ENCODE measurements around the gene NDUFB5. TPM values are rescaled to one million over a fixed set of nuclear protein-coding genes. Genes with fewer than 3 reads are reported as not detected.

The NDUFB5 gene
- polyA plus RNA-seq, 1 experiment: 12.5 TPM

GRCh38 chr3:179666436-179667035 is 61.9 kb downstream of the NDUFB5 start:
- Histone ChIP-seq H3K36me3 (ENCODE audit: control insufficient read depth, insufficient read depth, low read length) (no peaks in the 10 kb centered on the region), H3K4me3 (ENCODE audit: low read depth, low read length) (no peak overlapping the region), H3K27me3 (ENCODE audit: control insufficient read depth, insufficient read depth, low read length) (no peaks in the 10 kb centered on the region)
- CTCF ChIA-PET: interaction anchor here (0.9 to 1.2 kb wide), 3 partner anchors 10 to 14 kb away, joined by 3 to 4 read pairs (median 4); partner anchors contain the start of gene USP13
- no peak for DNase-seq (ENCODE audit: low read depth)
- TF ChIP-seq CTCF (IDR thresholded peaks at IDR 0.05; ENCODE audit: insufficient read depth, low read depth, low read length): no peak; the same call in 1 of the 2 replicates
- POLR2A ChIA-PET: no interaction called here

GRCh38 chr3:179668429-179668828 is 63.8 kb downstream of the NDUFB5 start:
- ChIA-PET CTCF (interaction anchor here (1.2 kb wide), 1 partner anchor 10 kb away, joined by 3 read pairs; no protein-coding TSS in a partner anchor), POLR2A (no interaction called here)
- no peak overlapping the region for H3K4me3 ChIP-seq (ENCODE audit: low read depth, low read length)
- DNase-seq (ENCODE audit: low read depth): no peak
- H3K36me3 ChIP-seq (ENCODE audit: control insufficient read depth, insufficient read depth, low read length): no peaks in the 10 kb centered on the region
- no peaks in the 10 kb centered on the region for H3K27me3 ChIP-seq (ENCODE audit: control insufficient read depth, insufficient read depth, low read length)
- TF ChIP-seq CTCF (IDR thresholded peaks at IDR 0.05; ENCODE audit: insufficient read depth, low read depth, low read length): no peak

GRCh38 chr3:179670311-179670710 is 65.7 kb downstream of the NDUFB5 start:
- no peak overlapping the region for H3K4me3 ChIP-seq (ENCODE audit: low read depth, low read length)
- CTCF ChIA-PET: interaction anchor here (0.6 to 1.3 kb wide), 2 partner anchors 11 to 141 kb away, joined by 3 to 4 read pairs; no protein-coding TSS in a partner anchor
- TF ChIP-seq CTCF (IDR thresholded peaks at IDR 0.05; ENCODE audit: insufficient read depth, low read depth, low read length): no peak
- H3K27me3 ChIP-seq (ENCODE audit: control insufficient read depth, insufficient read depth, low read length): no peaks in the 10 kb centered on the region
- POLR2A ChIA-PET: no interaction called here
- no peaks in the 10 kb centered on the region for H3K36me3 ChIP-seq (ENCODE audit: control insufficient read depth, insufficient read depth, low read length)
- no peak for DNase-seq (ENCODE audit: low read depth)

GRCh38 chr3:179671309-179671708 is 66.7 kb downstream of the NDUFB5 start:
- H3K27me3 ChIP-seq (ENCODE audit: control insufficient read depth, insufficient read depth, low read length): no peaks in the 10 kb centered on the region
- ChIA-PET CTCF (interaction anchor here (1.0 to 1.3 kb wide), 2 partner anchors 12 to 22 kb away, joined by 4 read pairs; no protein-coding TSS in a partner anchor), POLR2A (no interaction called here)
- no peak for TF ChIP-seq CTCF (IDR thresholded peaks at IDR 0.05; ENCODE audit: insufficient read depth, low read depth, low read length)
- no peaks in the 10 kb centered on the region for H3K36me3 ChIP-seq (ENCODE audit: control insufficient read depth, insufficient read depth, low read length)
- DNase-seq (ENCODE audit: low read depth): no peak
- H3K4me3 ChIP-seq (ENCODE audit: low read depth, low read length): no peak overlapping the region

- CTCF ChIA-PET: interaction anchor here (1.0 to 1.3 kb wide), 2 partner anchors 13 to 22 kb away, joined by 4 read pairs; no protein-coding TSS in a partner anchor
- POLR2A ChIA-PET: no interaction called here
- Histone ChIP-seq H3K27me3 (ENCODE audit: control insufficient read depth, insufficient read depth, low read length) (no peaks in the 10 kb centered on the region), H3K36me3 (ENCODE audit: control insufficient read depth, insufficient read depth, low read length) (no peaks in the 10 kb centered on the region), H3K4me3 (ENCODE audit: low read depth, low read length) (no peak overlapping the region)
- TF ChIP-seq CTCF (IDR thresholded peaks at IDR 0.05; ENCODE audit: insufficient read depth, low read depth, low read length): no peak
- no peak for DNase-seq (ENCODE audit: low read depth)
Measured at GRCh38 chr3:179671747-179672242, 67.2 kb downstream of the NDUFB5 start.
